Panc1 (cell line): ENCODE results near the gene ADCY9. TPM values are rescaled to one million over a fixed set of nuclear protein-coding genes. Genes with fewer than 3 reads are reported as not detected.

ENCODE experiments used
- ATAC-seq: fragments of 200-7000 bp; cut with Tn5 transposase; 2 replicates; pipeline ENCODE4 v1.9.1; 2020; ENCODE audit warnings: mild to moderate bottlenecking, moderate library complexity
- BruUV-seq: library from RNA; stranded (reverse); fragments of 400-500 nt; replicated peaks from 2 replicates; lab custom pipeline; 2021; lab: Mats Ljungman, UMichigan
- CTCF ChIA-PET: fragments of 300-600 bp; sonication (Branson Sonifier 250); formaldehyde crosslinking; loops from one replicate; lab custom pipeline; 2022; ENCODE audit warnings: antibody characterized with exemption; lab: Charles Lee
- POLR2A ChIA-PET: fragments of 300-600 bp; sonication (Branson Sonifier 250); formaldehyde crosslinking; loops from one replicate; lab custom pipeline; 2022; ENCODE audit warnings: antibody characterized with exemption; lab: Charles Lee
- DNase-seq: peaks from one replicate; pipeline ENCODE4 v3.0.0-alpha.2; 2010; ENCODE audit warnings: low read depth, low spot score
- H3K27ac ChIP-seq: 2 replicates; pipeline ENCODE4 v1.5.1; 2011; ENCODE audit warnings: mild to moderate bottlenecking, low read length, inconsistent platforms
- H3K27me3 ChIP-seq: fragments of 200-500 bp; sonication (Bioruptor generic); 2 replicates; pipeline ENCODE4 v1.6.0; 2014; ENCODE audit warnings: low read length, inconsistent platforms; ENCODE audit not compliant: control insufficient read depth, insufficient read depth
- H3K36me3 ChIP-seq: fragments of 200-500 bp; sonication (Bioruptor generic); 2 replicates; pipeline ENCODE4 v1.5.1; 2014; ENCODE audit warnings: inconsistent platforms, mild to moderate bottlenecking, low read length, moderate library complexity; ENCODE audit not compliant: control insufficient read depth, insufficient read depth
- H3K4me1 ChIP-seq: 2 replicates; pipeline ENCODE4 v1.5.1; 2011; ENCODE audit warnings: inconsistent platforms, mild to moderate bottlenecking, low read length, moderate library complexity; ENCODE audit not compliant: control insufficient read depth, insufficient read depth
- H3K4me3 ChIP-seq, 2 experiments: 2 replicates each; pipeline ENCODE4 v1.5.1; 2011 to 2012; ENCODE audit warnings: low read depth in 2 of 2, low read length in 2 of 2, mild to moderate bottlenecking in 2 of 2, inconsistent platforms in 1 of 2, moderate library complexity in 1 of 2
- H3K9me3 ChIP-seq: fragments of 200-500 bp; sonication (Bioruptor generic); 2 replicates; pipeline ENCODE4 v1.5.1; 2014; ENCODE audit warnings: low read depth, mild to moderate bottlenecking, inconsistent platforms, low read length, moderate library complexity; ENCODE audit not compliant: control insufficient read depth, insufficient read depth
- CTCF ChIP-seq: fragments of 450-650 bp; IDR thresholded peaks from 2 replicates; pipeline ENCODE4 v1.5.1; 2017; ENCODE audit warnings: mild to moderate bottlenecking
- POLR2AphosphoS5 ChIP-seq: IDR thresholded peaks from 2 replicates; pipeline ENCODE4 v1.6.1; 2012; ENCODE audit warnings: mild to moderate bottlenecking, low read depth, low read length, moderate library complexity
- REST ChIP-seq, 2 experiments: IDR thresholded peaks; 2 replicates each; pipeline ENCODE4 v1.6.1; 2011 to 2012; ENCODE audit warnings: low read depth in 2 of 2, control low read depth in 1 of 2, low read length in 1 of 2, mild to moderate bottlenecking in 1 of 2, moderate library complexity in 1 of 2; ENCODE audit not compliant: insufficient read depth in 1 of 2
- SIN3A ChIP-seq: IDR thresholded peaks from 2 replicates; pipeline ENCODE4 v1.6.1; 2012; ENCODE audit warnings: low read depth, mild to moderate bottlenecking, low read length, moderate library complexity, borderline replicate concordance; ENCODE audit not compliant: insufficient read depth
- TCF7L2 ChIP-seq: IDR thresholded peaks from 2 replicates; pipeline ENCODE4 v1.6.1; 2011; ENCODE audit warnings: mild to moderate bottlenecking, low read depth, low read length, inconsistent platforms
- in situ Hi-C: cut with HindIII; loops from 2 replicates; pipeline ENCODE4 v1.10.0; 2016; ENCODE audit warnings: low sequenced_read_pairs, low pct_unique_long_range_greater_than_20kb
- intact Hi-C: fragments of 100-400 bp; cut with micrococcal nuclease; formaldehyde crosslinking; loops from one replicate; pipeline ENCODE4 v1.10.0; 2022; ENCODE audit not compliant: unreplicated experiment
- total RNA-seq: library from RNA; stranded (reverse); gene quantifications from one replicate; pipeline ENCODE4 v1.2.1, GENCODE V29; 2021; ENCODE audit not compliant: unreplicated experiment

Gene ADCY9
- total RNA-seq, 1 experiment from 2014 or later, result 29.8 TPM

DNA sequence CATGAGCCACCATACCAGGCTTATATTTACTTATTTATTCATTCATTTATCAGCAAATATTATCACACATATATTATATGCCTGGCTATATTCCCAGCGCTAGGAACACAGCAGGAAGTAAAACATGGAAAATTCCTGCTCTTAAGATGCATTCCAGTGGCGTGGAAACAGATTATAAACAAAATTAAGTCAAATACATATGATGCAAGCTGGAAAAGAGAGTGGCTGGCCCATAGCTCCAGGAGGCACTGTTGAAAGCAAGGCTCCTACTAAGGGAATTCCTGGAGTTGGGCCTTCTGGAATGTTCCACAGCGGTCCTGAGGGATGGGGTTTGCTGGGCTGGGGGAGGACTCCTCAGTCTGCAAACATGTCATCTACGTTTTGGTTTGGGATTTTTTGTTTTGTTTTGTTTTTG is 18.4 kb downstream of the ADCY9 start:
- POLR2A ChIA-PET, result interaction anchor here (0.7 kb wide), 1 partner anchor 135 kb away, joined by 5 read pairs; no protein-coding TSS in a partner anchor
- H3K9me3 ChIP-seq, result no peaks in the 10 kb centered on the region
- H3K4me3 ChIP-seq, result peak overlapping the region in 1 of 2 experiments; percentile 13; a peak in 1 of 4 replicates
- TF ChIP-seq TCF7L2 (peak; percentile 46; the same call in 1 of the 2 replicates), POLR2AphosphoS5 (peak; percentile 70; the same call in 1 of the 2 replicates), REST (IDR thresholded peaks at IDR 0.05; ENCODE audit: insufficient read depth in 1 of 2, low read depth in 2 of 2, low read length in 1 of 2) (no peak)
- no peaks in the 10 kb centered on the region for H3K27me3 ChIP-seq
- in situ Hi-C loops (no loop called here), intact Hi-C loops (loop anchor here (10.0 kb wide), 1 partner anchor 83 kb away; no protein-coding TSS in a partner anchor)
- no TSS peak for BruUV-seq
- CTCF ChIA-PET, result interaction anchor here (0.7 kb wide), 1 partner anchor 235 kb away, joined by 9 read pairs; no protein-coding TSS in a partner anchor
- DNase-seq, result peak; percentile 35
- H3K4me1 ChIP-seq, result peaks cover 73% of the 10 kb centered on the region
- H3K27ac ChIP-seq, result peak overlapping the region; percentile 87
- no peaks in the 10 kb centered on the region for H3K36me3 ChIP-seq
- ATAC-seq, result peak; percentile 81

DNA sequence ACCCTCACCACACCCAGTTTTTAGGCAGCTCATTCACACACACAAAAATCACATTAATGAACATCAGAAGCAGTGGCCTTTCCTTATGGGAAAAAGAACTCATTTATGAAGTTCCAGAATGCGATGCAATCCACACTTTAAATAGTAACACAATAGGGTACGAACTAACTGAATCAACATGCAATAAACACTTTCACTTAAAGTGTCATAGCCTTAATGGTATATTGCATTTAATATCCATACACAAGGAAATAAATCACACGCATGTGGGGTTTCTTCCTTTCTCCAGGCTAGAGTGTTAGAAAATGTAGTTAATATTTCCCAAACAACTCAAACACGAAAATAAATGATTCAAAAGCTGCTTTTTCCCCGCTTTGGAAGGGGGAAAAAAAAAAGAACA is 19.7 kb downstream of the ADCY9 start:
- BruUV-seq, result no TSS peak
- in situ Hi-C loops (no loop called here), intact Hi-C loops (loop anchor here (10.0 kb wide), 1 partner anchor 82 kb away; no protein-coding TSS in a partner anchor)
- ATAC-seq (no peak), DNase-seq (no peak)
- Histone ChIP-seq H3K27me3 (no peaks in the 10 kb centered on the region), H3K4me3 (peak overlapping the region in 1 of 2 experiments; percentile 3; a peak in 1 of 4 replicates), H3K36me3 (no peaks in the 10 kb centered on the region), H3K4me1 (peaks cover 69% of the 10 kb centered on the region), H3K9me3 (no peaks in the 10 kb centered on the region), H3K27ac (peak overlapping the region; percentile 90)
- ChIA-PET CTCF (no interaction called here), POLR2A (interaction anchor here (0.6 to 0.8 kb wide), 2 partner anchors 14 to 80 kb away, joined by 3 to 4 read pairs; no protein-coding TSS in a partner anchor)
- no peak for TF ChIP-seq POLR2AphosphoS5
- TF ChIP-seq SIN3A, result no peak
- no peak for TF ChIP-seq REST (IDR thresholded peaks at IDR 0.05; ENCODE audit: insufficient read depth in 1 of 2, low read depth in 2 of 2, low read length in 1 of 2)
- TF ChIP-seq CTCF, result no peak
